Measurements from ENCODE around the gene NEDD4.

- TF ChIP-seq CTCF (IDR thresholded peaks at IDR 0.05) = no peak
- no peak for TF ChIP-seq TCF7L2 (IDR thresholded peaks at IDR 0.05; ENCODE audit: low read depth, low read length)
Observed at GRCh38 chr15:55928955-55929354, 64.5 kb downstream of the NEDD4 start.

Measured in Panc1 (cell line).